ENCODE data around the gene OXSR1.
A peak's percentile ranks its signal among the peaks of the same experiment; 100 is the strongest.
"Not testable (repeated sequence)": the region's sequence is repeated elsewhere in the genome, so short reads cannot be mapped to it uniquely, and the experiment has no call there.

OXSR1 gene

DNA sequence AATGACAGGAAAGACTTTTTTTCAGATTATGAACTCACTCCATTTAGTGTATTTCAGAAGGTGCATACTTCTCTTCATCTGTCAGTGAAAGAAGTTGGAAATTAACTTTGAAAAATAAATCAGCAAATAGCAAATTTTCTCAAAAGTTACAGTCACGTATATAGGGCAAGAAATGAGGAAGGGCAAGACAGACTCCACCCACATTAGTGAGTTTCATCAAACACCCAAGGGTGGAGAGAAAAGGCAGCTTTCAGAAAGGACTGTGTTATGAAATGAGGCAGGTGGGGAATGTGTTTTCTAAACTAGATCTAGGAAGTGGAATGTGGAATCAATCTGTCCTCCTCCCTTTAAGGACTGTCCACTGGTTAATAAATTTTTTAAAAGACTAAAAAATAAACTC lies 103.2 kb downstream of the OXSR1 start:
- no peak for DNase-seq (ENCODE audit: low spot score)

DNA sequence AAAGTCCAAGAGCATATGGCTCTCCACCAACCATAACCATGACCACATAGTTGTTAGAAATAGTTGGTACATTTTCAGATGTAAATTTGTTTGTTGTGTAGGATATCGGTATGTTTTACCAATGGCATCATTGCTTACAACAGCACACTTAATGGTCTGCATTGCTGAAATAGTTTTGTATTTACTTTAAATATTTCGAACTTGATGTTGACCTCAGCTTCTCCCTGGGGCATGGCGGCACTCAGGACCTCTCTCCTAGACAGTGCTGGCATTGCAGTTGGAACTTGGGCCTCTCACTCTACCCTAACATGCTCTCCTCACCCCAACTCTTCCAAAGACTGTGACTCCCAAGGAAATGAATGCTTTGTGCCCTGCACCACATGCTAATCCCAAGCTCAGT lies 105.3 kb downstream of the OXSR1 start:
- DNase-seq (ENCODE audit: low spot score), result no peak

DNA sequence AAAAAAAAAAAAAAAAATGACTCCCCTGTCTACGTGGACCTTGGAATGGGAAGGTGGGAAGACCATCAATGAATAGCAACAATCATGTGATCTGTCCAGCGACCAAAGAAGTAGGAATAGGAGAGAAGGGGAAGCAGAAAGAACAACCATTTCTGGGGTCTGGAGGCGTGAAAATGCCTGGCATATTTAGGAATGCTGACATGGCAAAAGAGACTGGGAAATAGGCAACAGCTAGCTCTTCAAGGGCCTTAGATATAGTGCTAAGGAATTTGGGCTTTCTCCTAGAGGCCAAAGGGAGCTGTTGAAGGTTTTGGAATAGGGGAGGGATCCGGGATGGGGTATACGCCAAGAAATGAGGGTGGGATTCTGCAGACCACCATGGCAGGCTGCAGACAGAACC lies 106.2 kb downstream of the OXSR1 start:
- DNase-seq (ENCODE audit: low spot score), result no peak

DNA sequence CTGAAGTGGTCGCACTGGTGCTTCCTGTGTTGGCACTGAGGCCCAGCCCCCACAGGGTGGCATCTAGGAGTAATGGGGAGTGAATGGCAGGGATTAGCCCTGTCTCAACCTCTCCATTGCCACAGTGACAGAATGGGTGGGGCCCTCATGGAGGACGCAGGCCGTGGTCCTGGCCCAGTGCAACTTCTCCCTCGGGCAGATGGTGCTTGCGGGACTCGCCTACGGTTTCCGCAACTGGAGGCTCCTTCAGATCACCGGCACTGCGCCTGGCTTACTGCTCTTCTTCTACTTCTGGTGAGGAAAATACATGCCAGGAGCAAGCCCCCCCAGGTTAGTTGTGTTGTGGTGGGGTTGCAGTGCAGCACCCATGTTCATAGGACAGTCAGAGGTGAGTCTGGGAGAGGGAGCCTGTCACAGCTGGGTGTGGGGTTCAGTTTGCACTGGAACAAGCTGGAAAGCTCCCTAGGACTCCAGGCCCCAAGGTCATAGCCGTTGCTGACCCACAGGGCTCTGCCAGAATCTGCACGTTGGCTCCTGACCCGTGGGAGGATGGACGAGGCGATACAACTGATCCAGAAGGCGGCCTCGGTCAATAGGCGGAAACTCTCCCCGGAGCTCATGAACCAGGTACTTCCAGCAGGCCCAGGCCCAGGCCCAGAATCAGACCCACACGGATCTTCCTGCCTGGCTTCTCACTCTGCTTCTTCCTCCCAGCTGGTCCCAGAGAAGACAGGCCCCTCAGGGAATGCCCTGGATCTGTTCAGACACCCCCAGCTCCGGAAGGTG lies 109.7 kb downstream of the OXSR1 start:
- no peak for DNase-seq (ENCODE audit: low spot score)

DNA sequence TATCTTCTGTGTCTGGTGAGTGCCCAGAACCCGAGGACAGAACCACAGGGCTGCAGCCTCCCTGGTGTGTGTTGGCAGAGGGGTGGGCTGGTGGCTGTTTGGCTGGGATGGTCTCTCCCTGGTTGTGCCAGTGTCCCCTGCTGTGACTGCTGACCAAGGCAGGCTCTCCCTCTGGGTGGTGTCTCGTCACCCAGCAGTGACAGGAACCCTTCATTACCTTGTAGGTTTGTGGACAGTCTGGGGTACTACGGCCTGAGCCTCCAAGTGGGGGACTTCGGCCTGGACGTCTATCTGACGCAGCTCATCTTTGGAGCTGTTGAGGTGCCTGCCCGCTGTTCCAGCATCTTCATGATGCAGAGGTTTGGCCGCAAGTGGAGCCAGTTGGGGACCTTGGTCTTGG lies 110.3 kb downstream of the OXSR1 start:
- DNase-seq (ENCODE audit: low spot score), result no peak

DNA sequence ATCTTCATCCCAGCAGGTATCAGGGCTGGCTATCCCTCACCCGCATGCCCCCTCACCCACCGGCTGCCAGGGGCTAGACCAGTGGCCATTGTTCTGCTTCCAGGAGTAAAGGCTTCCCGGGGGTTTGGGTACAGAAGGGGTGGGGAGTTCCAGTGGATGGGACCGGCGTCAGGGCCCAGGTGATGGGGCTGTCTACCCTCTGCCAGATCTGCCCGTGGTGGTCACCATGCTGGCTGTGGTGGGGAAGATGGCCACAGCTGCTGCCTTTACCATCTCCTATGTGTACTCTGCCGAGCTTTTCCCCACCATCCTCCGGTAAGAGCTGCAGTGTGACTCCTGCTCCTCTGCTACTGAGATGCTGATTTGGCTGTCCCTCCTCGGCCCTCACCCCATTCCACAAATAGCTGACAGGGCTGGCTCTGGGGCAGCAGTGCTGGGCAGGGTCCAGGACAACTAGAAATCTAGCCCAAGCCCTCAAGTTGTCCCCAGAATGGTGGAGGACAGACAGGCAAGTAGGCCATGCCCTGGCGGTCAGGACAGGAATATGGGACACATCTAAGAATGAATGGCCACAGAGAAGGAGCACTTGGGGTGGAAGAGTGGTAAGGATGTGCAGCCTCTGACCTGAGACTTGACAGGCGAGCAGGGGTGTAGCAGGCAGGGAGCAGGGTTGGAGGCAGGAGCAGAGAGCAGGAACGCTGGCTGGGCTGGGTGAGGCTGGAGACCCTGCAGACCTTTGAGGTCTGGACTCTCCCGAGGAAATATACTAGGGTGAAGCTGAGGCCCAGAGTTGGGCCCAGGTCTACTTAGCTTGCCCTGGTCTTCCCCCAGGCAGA lies 111.0 kb downstream of the OXSR1 start:
- DNase-seq (ENCODE audit: low spot score), result no peak

DNA sequence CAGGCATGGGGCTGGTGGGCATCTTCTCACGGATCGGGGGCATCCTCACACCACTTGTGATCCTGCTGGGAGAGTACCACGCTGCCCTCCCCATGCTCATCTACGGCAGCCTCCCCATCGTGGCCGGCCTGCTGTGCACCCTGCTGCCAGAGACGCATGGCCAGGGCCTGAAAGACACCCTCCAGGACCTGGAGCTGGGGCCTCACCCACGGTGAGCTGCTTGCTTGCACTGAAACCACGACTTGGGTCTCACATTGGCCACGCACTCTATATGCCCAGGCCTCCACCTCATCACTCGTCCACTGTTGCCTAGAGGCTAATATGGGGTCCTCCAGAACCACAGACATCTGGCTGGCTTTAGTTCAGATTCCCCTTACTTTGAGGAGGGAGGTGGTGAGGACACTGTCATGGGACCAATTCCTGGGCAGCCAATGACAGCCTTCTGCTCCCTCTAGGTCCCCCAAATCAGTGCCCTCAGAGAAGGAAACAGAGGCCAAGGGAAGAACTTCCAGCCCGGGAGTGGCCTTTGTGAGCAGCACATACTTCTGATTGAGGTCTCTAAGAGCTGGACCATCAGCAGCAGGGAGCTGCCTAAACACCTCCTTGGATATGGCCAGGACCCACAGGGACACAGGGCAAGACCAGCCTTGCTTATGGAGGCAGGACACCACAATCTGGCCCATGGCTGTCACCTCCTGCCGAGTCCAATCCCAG lies 111.7 kb downstream of the OXSR1 start:
- no peak for DNase-seq (ENCODE audit: low spot score)

DNA sequence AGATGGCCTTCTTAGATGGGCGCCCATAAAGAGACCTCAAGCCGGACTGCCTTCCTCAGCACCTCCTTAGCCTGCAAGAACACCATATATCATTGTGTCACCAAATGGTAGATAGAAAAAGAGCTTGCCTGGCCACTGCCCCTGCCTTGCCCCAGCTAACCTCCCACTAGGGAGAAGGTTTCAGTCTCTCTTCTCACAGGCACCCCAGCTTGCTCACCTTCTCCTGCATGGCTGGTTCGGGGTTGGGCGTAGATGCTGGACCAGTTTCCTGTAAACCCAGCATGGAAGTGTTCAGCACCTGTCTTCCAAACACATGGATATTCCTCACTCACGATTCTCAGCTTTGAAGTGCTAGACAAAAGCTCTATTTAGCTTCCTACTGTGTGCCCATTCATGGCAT lies 113.5 kb downstream of the OXSR1 start:
- DNase-seq (ENCODE audit: low spot score), result no peak

DNA sequence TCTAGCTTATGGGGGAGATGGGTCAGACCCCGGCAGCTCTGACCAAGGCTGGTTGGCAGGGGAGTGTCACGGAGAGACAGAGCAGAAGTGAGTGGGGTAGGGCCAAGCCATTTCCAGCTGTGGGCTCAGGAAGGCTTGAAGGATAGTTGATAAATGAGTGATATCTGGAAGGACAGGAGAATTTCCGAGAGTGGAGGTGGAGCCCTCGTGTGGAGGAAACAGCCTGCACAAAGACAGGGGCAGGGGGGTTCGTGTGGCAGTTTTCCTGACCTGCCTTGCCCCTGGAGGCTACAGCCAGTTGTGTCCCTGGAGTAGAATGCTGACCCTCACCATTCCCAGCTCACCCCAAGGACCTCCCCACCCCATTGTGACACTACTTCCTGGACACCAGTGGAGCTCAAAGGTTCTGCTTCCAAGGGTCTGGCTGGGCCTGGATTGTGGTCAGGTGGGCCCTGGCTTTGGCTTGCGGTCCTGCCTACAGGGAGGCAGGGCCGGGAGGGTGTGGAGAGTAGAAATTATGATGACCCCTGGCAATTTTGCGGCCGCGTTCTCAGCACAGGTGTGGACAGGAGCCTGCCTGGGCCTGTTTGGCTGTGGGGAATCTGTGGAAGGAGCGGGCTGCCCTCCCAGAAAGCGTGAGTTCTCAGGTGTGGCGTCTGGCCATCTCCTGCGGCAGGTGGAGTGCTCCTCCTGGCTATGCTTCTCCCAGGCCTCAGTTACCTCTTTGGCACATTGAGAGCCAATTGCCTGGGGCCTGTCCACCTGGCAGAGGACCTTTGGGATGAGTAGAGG lies 116.8 kb downstream of the OXSR1 start, which contains the start of gene SLC22A14:
TSS of gene SLC22A14 (plus strand) at position 400 of the 792 bp plus-strand sequence. CDS start 23,733 bp downstream, outside the sequence.
- DNase-seq (ENCODE audit: low spot score), result no peak

DNA sequence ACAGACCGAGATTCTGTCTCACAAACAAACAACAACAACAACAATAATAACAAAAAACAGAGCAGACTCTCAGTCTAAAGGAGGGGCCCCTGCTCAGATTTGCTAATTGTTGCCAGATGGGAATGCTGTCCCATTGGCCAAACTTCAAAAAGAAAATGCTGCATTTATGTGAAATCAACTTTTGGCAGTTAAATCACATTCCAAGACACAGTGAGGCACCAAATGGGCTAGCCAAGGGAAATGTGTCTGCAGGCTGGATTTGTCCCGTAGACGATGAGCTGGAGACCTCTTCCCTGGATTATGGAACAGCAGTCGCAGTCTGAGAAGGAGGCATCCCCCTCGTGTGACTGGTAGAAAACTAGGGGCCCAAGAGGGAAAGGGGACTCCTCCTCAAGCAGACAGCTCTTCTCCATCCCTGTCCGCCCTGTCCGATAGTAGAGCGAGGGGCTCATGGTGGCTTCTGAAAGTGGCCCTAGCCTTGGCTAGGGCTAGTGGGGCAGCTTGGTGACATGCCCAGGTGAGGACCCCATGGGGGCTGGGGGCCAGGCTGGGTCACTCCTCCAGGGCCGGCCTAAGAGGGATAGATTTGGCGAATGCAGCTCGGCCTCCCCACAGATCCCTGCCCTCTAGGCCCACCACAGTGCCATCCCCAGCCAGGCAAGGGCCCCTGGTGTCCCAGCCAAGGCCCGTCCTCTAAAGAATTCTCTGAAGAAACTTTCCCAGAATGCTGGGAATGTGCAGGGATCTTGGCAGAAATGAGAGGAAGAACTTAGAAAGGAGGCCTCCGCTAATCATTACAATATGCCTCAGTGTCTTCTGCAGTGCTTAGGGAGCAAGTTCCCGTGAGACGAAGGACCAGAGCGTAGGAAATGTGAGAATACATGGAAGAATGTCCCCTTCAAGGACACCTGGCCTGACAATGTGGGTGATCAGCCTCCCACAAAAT lies 118.7 kb downstream of the OXSR1 start:
- DNase-seq (ENCODE audit: low spot score), result no peak

DNA sequence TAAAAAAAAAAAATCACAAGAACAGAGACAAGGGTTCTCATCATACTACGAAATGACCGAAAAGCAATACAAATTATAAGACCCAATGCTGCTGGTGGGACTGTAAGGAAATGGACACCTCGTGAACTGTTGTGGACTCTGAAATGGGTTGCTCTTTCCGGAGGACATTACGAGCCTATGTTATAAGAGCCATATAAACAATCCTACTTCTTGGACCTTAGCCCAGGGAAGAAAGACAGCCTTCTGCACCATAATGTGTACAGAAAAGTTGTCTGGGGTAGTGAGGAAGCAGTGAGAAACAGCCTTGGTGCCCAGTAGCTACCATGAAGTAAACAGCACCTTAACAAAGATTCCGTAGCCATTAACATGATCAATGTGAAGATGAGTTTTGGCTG lies 119.4 kb downstream of the OXSR1 start:
- DNase-seq (ENCODE audit: low spot score), result no peak

DNA sequence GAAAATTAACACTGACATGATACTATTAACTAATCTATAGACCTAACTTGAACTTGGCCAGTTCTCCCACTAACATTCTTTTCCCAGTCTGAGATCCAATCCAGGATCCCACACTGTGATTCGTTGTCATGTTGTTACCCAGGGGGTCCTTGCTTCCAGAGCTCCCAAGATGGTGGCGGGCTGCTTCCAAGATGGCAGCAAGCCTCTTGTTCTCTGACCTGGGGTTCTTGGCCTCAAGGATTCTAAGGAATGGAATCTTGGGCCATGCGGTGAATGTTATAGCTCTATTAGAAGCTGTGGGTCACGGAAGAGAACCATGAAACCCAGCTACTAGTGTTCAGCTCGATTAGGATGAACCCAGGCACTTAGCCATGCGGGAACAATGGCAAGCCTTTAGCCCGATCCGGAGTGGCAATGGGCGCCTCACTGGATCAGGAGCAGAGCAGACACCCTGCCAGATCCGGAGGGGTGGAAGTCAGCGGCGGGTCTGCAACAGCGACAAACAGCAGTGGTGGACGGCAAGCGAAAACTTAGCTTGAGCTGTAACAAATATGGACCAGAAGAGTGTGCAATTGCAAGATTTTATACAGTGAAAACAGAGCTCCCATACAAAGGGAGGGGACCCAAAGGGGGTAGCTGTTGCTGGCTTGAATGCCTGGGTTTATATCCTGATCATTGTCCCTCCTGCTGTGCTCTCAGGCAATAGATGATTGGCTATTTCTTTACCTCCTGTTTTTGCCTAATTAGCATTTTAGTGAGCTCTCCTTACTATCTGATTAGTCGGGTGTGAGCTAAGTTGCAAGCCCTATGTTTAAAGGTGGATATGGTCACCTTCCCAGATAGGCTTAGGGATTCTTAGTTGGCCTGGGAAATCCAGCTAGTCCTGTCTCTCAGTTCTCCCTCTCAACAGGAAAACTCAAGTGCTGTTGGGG lies 124.2 kb downstream of the OXSR1 start:
- DNase-seq (ENCODE audit: low spot score), result not testable (repeated sequence)

DNA sequence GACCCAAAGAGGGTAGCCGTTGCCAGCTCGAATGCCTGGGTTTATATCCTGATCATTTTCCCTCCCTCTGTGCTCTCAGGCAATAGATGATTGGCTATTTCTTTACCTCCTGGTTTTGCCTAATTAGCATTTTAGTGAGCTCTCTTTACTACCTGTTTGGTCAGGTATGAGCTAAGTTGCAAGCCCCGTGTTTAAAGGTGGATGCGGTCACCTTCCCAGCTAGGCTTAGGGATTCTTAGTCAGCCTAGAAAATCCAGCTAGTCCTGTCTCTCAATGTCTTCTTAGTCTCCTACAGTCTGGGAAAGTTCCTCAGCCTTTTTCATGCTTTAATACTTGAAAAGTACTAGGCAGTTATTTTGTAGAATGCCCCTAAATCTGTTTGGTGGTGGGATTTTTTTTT lies 131.7 kb downstream of the OXSR1 start:
- DNase-seq (ENCODE audit: low spot score), result not testable (repeated sequence)

DNA sequence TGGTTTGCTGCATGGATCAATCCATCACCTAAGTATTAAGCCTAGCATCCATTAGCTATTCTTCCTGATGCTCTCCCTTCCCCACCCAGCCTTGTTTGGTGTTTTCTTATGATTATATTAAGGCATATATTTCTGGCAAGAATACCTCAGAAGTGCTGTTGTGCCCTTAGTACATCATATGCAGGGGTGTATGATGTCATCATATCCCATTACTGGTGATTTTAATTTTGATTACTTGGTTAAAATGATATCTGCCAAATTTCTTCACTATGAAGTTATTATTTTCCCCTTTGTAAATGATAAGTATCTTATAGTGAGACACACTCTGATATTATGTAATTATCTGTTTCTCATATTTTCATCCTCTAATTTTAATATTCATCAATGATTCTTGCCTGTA lies 132.2 kb downstream of the OXSR1 start:
- no peak for DNase-seq (ENCODE audit: low spot score)

DNA sequence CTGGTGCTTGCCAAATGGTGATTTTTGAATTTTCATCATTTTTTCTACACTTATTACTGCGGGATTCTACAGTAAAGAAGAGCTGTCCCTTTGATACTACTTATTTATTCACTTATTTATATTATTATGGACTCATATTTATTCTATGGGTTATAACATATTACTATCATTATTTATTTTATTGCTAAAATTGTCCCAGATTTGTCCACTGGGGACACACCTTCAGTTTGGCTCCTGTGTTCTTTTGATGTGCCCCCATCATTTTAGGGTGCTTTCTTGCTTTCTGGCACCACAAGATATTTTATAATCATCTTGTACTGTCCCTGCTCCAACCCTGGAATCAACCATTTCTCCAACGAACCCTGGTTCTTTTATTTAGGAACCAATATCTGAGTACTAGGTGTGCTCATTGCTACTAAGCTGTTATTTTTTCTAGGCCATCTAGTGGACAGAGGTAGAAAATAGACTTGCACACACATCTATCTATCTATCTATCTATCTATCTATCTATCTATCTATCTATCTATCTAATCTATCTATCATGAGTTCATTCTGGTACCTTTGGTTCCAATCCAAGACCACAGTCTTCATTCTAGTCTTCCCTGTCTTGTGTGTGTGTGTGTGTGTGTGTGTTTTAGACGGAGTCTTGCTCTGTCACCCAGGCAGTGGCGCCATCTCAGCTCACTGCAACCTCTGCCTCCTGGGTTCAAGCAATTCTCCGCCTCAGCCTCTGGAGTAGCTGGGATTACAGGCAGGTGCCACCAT lies 132.8 kb downstream of the OXSR1 start:
- peak; percentile 7 for DNase-seq (ENCODE audit: low spot score)

Measured in kidney capillary endothelial cell (primary cell).